Subcutaneous adipose tissue (tissue), 4 donors: Measurements from ENCODE around the gene TTC9B. TPM values are rescaled to one million over a fixed set of nuclear protein-coding genes. Genes with fewer than 3 reads are reported as not detected.

Experiments
- CTCF ChIP-seq: fragments of 450-650 bp; IDR thresholded peaks from one replicate; pipeline ENCODE4 v1.5.1; 2016; ENCODE audit warnings: low read depth, mild to moderate bottlenecking, control low read depth, antibody characterized with exemption, moderate library complexity
- total RNA-seq, 4 donors: library from RNA; depleted of rRNA; stranded (reverse); fragments of >200 nt; gene quantifications; one replicate each; pipeline ENCODE4 v1.1.0, GENCODE V29; 2016

TTC9B gene
- total RNA-seq, 4 donors from 2014 or later, result not detected

DNA sequence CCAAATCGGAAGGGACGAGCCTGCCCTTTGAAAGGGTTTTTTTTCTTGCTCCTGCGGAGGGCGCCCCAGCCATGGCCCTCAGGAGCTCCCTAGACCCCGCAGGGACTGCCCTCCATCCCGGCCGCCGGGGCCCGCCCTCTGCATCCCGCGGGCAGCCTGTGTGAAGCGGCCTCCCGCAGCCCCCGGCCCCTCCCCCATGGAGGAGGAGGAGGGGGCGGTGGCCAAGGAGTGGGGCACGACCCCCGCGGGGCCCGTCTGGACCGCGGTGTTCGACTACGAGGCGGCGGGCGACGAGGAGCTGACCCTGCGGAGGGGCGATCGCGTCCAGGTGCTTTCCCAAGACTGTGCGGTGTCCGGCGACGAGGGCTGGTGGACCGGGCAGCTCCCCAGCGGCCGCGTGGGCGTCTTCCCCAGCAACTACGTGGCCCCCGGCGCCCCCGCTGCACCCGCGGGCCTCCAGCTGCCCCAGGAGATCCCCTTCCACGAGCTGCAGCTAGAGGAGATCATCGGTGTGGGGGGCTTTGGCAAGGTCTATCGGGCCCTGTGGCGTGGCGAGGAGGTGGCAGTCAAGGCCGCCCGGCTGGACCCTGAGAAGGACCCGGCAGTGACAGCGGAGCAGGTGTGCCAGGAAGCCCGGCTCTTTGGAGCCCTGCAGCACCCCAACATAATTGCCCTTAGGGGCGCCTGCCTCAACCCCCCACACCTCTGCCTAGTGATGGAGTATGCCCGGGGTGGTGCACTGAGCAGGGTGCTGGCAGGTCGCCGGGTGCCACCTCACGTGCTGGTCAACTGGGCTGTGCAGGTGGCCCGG lies 26.1 kb downstream of the TTC9B start:
- no peak for TF ChIP-seq CTCF

- no peak for TF ChIP-seq CTCF
These were observed 27.0 kb downstream of the TTC9B start, which contains the start of gene MAP3K10 for GRCh38 chr19:40190891-40191835. TSS of gene MAP3K10 (plus strand) at chr19:40191426. CDS start at chr19:40192032, 606 bp downstream.

- no peak for TF ChIP-seq CTCF
These were observed 33.9 kb downstream of the TTC9B start for GRCh38 chr19:40184273-40184672.

- TF ChIP-seq CTCF, result no peak
These were observed 39.4 kb downstream of the TTC9B start for GRCh38 chr19:40178756-40179155.

DNA sequence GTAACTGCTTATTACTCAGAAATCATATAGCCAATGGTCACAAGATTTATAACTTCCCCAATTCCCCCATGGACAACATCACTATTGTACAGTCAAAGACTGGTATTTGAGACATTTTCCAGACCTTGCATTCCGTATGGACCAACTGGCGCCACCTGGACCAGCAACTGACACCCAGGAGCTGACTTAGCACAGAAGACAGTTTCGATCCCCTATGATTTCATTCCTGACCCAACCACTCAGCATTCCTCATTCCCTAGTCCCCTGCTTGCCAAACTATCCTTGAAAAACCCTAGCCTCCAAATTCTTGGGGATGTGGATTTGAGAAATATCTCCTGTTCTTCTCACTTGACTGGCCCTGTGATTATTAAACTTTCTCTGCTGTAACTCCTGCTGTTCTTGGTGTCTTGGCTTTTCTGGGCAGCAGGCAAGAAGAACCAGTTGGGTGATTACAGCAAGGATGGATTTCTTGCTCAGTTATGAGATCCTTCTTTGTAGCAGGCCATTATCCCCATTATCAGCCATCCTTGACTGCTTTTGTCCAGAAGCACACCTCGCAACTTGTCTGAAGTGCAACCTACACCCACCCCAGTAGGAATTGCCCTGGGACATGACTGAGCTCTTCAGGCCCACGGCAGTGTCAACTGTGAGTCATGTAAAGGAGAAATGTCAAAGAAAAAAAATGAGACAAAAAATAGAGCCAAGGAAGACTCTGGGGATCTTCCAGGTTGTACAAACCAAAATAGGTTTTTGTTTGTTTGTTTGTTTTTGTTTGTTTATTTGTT lies 40.7 kb downstream of the TTC9B start:
- no peak for TF ChIP-seq CTCF

DNA sequence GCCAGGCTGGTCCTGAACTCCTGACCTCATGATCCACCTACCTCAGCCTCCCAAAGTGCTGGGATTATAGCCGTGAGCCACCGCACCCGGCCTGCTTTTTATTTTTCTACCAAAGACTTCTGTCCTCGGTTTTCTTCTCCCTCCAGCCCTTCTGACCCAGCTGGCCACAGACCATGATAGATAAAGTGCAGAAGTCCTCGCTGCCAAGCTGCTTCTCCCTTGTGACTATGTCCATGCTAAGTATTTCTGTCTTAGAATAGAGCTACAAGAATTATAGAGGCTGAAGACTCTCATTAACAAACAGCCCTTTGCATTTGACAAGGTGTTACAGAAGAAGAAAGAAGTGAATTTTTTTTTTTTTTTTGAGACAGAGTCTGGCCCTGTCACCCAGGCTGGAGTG lies 42.4 kb downstream of the TTC9B start:
- no peak for TF ChIP-seq CTCF
